Stomach (tissue), 9 donors: ENCODE measurements around the gene SLC13A3. TPM values are rescaled to one million over a fixed set of nuclear protein-coding genes. Genes with fewer than 3 reads are reported as not detected.

Source experiments
- DNase-seq, 2 donors: peaks; one replicate each; pipeline versions ENCODE4 v3.0.0 to v3.0.0-alpha.2; 2013 to 2019
- H3K27ac ChIP-seq, 5 donors: fragments of 200-600 bp in 4 of 5; sonication (generic) in 4 of 5; one replicate each; pipeline ENCODE4 v1.5.1; 2013 to 2019; ENCODE audit warnings: mild to moderate bottlenecking in 1 of 5, moderate library complexity in 1 of 5
- H3K27me3 ChIP-seq, 3 donors: fragments of 200-600 bp; sonication (generic); one replicate each; pipeline ENCODE4 v1.5.1; 2017 to 2019; ENCODE audit warnings: mixed run types in 1 of 3
- H3K36me3 ChIP-seq, 4 donors: fragments of 200-600 bp; sonication (generic); 1 replicate in 3 of 4; 2 replicates in 1 of 4; pipeline ENCODE4 v1.5.1; 2016 to 2019
- H3K4me1 ChIP-seq, 4 donors: fragments of 200-600 bp; sonication (generic); one replicate each; pipeline ENCODE4 v1.5.1; 2016 to 2019
- H3K4me3 ChIP-seq, 4 donors: fragments of 200-600 bp; sonication (generic) in 3 of 4; one replicate each; pipeline ENCODE4 v1.5.1; 2016 to 2019; ENCODE audit warnings: mild to moderate bottlenecking in 1 of 4
- H3K9me3 ChIP-seq, 4 donors: fragments of 200-600 bp; sonication (generic); one replicate each; pipeline ENCODE4 v1.5.1; 2016 to 2019
- EP300 ChIP-seq: sonication (generic); formaldehyde crosslinking; IDR thresholded peaks from one replicate; pipeline ENCODE4 v1.6.1; 2017; ENCODE audit warnings: antibody characterized with exemption
- POLR2A ChIP-seq, 4 donors: fragments of 450-650 bp; IDR thresholded peaks; one replicate each; pipeline ENCODE4 v1.6.1; 2016; ENCODE audit warnings: antibody characterized with exemption in 4 of 4, control low read depth in 2 of 4, mild to moderate bottlenecking in 1 of 4, moderate library complexity in 1 of 4
- POLR2AphosphoS5 ChIP-seq, 3 donors: sonication (generic); formaldehyde crosslinking; IDR thresholded peaks; one replicate each; pipeline ENCODE4 v1.6.1; 2016; ENCODE audit warnings: antibody characterized with exemption in 3 of 3
- WGBS, 5 donors: extraction: QIAGEN DNeasy Blood & Tissue Kit in 3 of 5; methylation state at CpG; one replicate each; pipeline versions ENCODE4 v1.1.5 to v1.1.7; 2013 to 2018; 5-methylcytosine and 5-hydroxymethylcytosine counted together
- intact Hi-C: fragments of 100-400 bp; cut with DNase I; formaldehyde crosslinking; loops from one replicate; pipeline ENCODE4 v1.15.1; 2023; ENCODE audit warnings: low total_unique reads
- polyA plus RNA-seq, 3 donors: library from polyadenylated mRNA; stranded (reverse); fragments of 200-250 nt; gene quantifications; one replicate each; pipeline ENCODE4 v1.2.3, GENCODE V29; 2013
- total RNA-seq, 5 donors: library from RNA; depleted of rRNA; stranded (reverse); fragments of >200 nt; gene quantifications; one replicate each; pipeline versions ENCODE4 v1.1.0 to v1.2.3, GENCODE V29; 2014 to 2016
- TF ChIP-seq, protein P1 (sequence below), 7 experiments: fragments of 450-650 bp in 4 of 7; fragments of 200-600 bp in 3 of 7; sonication (generic) in 3 of 7; IDR thresholded peaks; one replicate each; pipeline ENCODE4 v1.5.1; 2016 to 2019; ENCODE audit warnings: antibody characterized with exemption in 7 of 7, control low read depth in 2 of 7, mild to moderate bottlenecking in 1 of 7
- donor health status: healthy with polysubstance abuse.
- donor health status: Bipolar disorder and iron deficiency.
- donor health status: healthy.

Gene SLC13A3
- total and polyA plus RNA-seq, 8 donors = 0.61 to 6.6 (median 1.4) TPM; not detected in 2

GRCh38 chr20:46576774-46577395 lies 74.4 kb downstream of the SLC13A3 start:
- TF ChIP-seq POLR2A (IDR thresholded peaks at IDR 0.05) = no peak
- no peak for TF ChIP-seq POLR2AphosphoS5 (IDR thresholded peaks at IDR 0.05)
- TF ChIP-seq, protein P1, sequence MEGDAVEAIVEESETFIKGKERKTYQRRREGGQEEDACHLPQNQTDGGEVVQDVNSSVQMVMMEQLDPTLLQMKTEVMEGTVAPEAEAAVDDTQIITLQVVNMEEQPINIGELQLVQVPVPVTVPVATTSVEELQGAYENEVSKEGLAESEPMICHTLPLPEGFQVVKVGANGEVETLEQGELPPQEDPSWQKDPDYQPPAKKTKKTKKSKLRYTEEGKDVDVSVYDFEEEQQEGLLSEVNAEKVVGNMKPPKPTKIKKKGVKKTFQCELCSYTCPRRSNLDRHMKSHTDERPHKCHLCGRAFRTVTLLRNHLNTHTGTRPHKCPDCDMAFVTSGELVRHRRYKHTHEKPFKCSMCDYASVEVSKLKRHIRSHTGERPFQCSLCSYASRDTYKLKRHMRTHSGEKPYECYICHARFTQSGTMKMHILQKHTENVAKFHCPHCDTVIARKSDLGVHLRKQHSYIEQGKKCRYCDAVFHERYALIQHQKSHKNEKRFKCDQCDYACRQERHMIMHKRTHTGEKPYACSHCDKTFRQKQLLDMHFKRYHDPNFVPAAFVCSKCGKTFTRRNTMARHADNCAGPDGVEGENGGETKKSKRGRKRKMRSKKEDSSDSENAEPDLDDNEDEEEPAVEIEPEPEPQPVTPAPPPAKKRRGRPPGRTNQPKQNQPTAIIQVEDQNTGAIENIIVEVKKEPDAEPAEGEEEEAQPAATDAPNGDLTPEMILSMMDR (IDR thresholded peaks at IDR 0.05) = no peak
- no peak for TF ChIP-seq EP300
- H3K9me3 ChIP-seq = no peaks in the 10 kb centered on the region
- H3K4me1 ChIP-seq = peaks cover 0 to 8% (median 3%) of the 10 kb centered on the region in 4 donors
- no peak overlapping the region for H3K27ac ChIP-seq
- H3K27me3 ChIP-seq = no peaks in the 10 kb centered on the region
- 82 to 87% (median 84%) methylated on average over 6 of the region's 6 CpGs for WGBS, 5 donors
- intact Hi-C loops = no loop called here
- DNase-seq = no peak
- H3K36me3 ChIP-seq = no peaks in the 10 kb centered on the region
- H3K4me3 ChIP-seq = no peak overlapping the region

GRCh38 chr20:46575937-46576461 lies 75.3 kb downstream of the SLC13A3 start:
- Histone ChIP-seq H3K4me1 (peaks cover 0 to 11% (median 4%) of the 10 kb centered on the region in 4 donors), H3K9me3 (no peaks in the 10 kb centered on the region), H3K4me3 (no peak overlapping the region), H3K36me3 (no peaks in the 10 kb centered on the region), H3K27me3 (no peaks in the 10 kb centered on the region), H3K27ac (no peak overlapping the region)
- intact Hi-C loops = no loop called here
- WGBS, 5 donors = 49 to 59% (median 57%) methylated on average over 9 of the region's 9 CpGs
- no peak for DNase-seq
- TF ChIP-seq POLR2AphosphoS5 (IDR thresholded peaks at IDR 0.05) (no peak), EP300 (no peak), POLR2A (IDR thresholded peaks at IDR 0.05) (no peak)
- TF ChIP-seq, protein P1 (IDR thresholded peaks at IDR 0.05) = no peak

- intact Hi-C loops = no loop called here
- Histone ChIP-seq H3K4me3 (no peak overlapping the region), H3K27ac (no peak overlapping the region), H3K36me3 (no peaks in the 10 kb centered on the region), H3K27me3 (no peaks in the 10 kb centered on the region), H3K9me3 (no peaks in the 10 kb centered on the region), H3K4me1 (peaks cover 0 to 11% (median 4%) of the 10 kb centered on the region in 4 donors)
- TF ChIP-seq, protein P1 (IDR thresholded peaks at IDR 0.05) = no peak
- TF ChIP-seq EP300 (no peak), POLR2AphosphoS5 (IDR thresholded peaks at IDR 0.05) (no peak), POLR2A (IDR thresholded peaks at IDR 0.05) (no peak)
- DNase-seq = no peak
- 68 to 89% (median 81%) methylated on average over 3 to 5 of the region's 5 CpGs for WGBS, 5 donors
These were observed 75.9 kb downstream of the SLC13A3 start for GRCh38 chr20:46575394-46575793.

DNA sequence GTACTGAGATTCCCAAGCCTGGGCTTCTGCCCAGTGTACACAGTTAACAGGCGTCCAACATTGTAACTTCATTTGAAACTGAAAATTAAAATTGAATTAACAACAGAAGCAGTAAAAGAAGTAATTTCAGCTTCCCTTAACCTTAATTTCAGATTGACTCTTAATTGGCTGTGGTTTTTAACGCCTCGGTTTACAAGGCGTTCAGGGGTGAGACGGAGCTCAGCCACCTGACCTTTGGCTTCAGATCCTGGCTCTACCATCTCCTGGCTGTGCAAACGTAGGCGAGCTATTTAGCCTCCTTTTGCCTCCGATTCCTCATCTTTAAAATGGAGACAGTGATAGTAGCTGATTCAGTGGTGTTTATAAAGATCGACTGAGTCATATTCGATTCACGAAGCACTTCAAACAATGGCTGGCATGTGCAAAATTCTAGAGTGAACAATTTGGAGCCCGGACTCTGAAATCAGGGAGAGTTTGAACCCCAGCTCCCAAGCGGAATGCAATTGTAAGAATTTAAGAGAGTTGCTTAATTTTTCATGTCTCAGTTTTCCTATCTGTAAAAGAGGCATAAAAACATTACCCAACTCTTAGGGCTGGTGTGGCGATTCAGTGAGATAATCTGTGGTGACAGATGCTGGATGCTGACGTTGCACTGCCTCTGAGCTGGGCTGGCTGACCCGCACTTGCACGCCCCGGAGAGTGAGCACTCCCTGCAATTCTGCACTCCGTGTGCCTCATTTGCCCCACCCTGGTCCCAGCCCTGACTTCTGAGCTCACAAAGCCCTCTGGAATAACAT lies 77.3 kb downstream of the SLC13A3 start:
- Histone ChIP-seq H3K4me1 (peaks cover 1 to 13% (median 6%) of the 10 kb centered on the region in 4 donors), H3K27me3 (no peaks in the 10 kb centered on the region), H3K9me3 (no peaks in the 10 kb centered on the region), H3K36me3 (no peaks in the 10 kb centered on the region), H3K4me3 (no peak overlapping the region), H3K27ac (no peak overlapping the region)
- 75 to 79% (median 76%) methylated on average over 19 of the region's 19 CpGs for WGBS, 5 donors
- no peak for DNase-seq
- intact Hi-C loops = no loop called here
- TF ChIP-seq EP300 = no peak
- TF ChIP-seq, protein P1 (IDR thresholded peaks at IDR 0.05) = no peak
- TF ChIP-seq POLR2AphosphoS5 (IDR thresholded peaks at IDR 0.05) = no peak
- TF ChIP-seq POLR2A (IDR thresholded peaks at IDR 0.05) = no peak
